T47D (cell line): ENCODE results near the gene PTMS.
"Not testable (repeated sequence)": the region's sequence is repeated elsewhere in the genome, so short reads cannot be mapped to it uniquely, and the experiment has no call there.

Source experiments
- DNase-seq, 2 experiments: peaks; one replicate each; pipeline versions ENCODE4 v3.0.0 to v3.0.0-alpha.2; 2011 to 2012; ENCODE audit warnings: low read depth in 1 of 2, low spot score in 1 of 2
- JUND ChIP-seq: IDR thresholded peaks from 2 replicates; pipeline ENCODE4 v1.6.1; 2012; ENCODE audit warnings: low read depth
- in situ Hi-C: cut with HindIII; loops from 2 replicates; pipeline ENCODE4 v1.10.0; 2016; ENCODE audit warnings: low sequenced_read_pairs, low pct_unique_long_range_greater_than_20kb

The PTMS gene

DNA sequence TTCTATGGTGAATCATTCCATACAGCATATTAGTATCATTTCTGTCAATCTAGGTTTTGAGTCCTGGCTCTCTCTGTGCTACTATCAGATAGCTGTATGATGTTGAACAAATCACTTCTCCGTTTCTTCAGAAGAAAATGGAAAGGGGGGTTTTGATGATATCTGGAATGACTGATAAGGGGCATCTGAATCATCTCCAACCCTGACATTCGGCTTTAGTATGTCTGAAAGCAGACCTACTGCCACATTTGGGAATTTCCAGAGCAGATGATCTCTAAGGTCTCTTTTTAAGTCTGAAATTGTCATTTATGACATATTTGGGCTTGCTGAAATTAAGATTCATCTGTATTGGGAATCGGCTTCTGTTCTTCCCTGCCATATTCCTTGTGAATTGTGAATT lies 23.3 kb upstream of the PTMS start:
- no peak for DNase-seq
- in situ Hi-C loops = no loop called here
- TF ChIP-seq JUND = no peak

DNA sequence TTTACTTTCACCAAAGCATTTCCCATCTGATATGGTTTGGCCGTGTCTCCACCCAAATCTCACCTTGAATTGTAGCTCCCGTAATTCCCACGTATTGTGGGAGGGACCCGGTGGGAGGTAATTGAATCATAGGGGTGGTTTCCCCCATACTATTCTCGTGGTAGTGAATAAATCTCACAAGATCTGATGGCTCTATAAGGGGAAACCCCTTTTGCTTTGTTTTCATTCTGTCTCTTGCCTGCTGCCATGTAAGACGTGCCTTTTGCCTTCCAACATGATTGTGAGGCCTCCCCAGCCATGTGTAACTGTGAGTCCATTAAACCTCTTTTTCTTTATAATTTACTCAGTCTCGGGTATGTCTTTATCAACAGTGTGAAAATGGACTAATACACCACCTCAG lies 22.9 kb upstream of the PTMS start:
- in situ Hi-C loops = not testable (repeated sequence)

GRCh38 chr12:6745741-6746525 lies 20.2 kb upstream of the PTMS start:
- DNase-seq = no peak
- no peak for TF ChIP-seq JUND
- in situ Hi-C loops = no loop called here

More for the DNA sequence above, 22.9 kb upstream of the PTMS start:
- DNase-seq = not testable (repeated sequence)

DNA sequence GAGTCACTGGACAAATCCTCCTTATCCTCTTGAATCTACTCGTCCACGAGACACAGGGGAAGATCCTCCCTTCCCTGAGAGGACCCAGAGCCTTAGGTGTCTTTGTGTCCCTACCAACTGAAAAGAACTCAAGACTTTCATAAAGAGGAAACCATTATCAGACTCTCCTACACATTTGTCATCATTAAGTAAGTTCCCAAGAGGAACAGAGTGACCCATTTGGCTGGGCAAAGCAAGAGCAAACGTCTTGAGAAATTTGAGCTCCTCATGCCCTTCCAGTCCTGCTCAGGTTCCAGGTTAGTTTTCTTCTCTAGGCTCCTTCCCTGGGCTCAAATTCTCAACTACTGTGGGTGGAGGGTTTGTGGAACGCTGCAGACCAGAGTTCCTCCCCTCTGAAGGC lies 18.9 kb upstream of the PTMS start:
- TF ChIP-seq JUND = no peak
- in situ Hi-C loops = no loop called here
- no peak for DNase-seq

GRCh38 chr12:6748761-6749160 lies 17.4 kb upstream of the PTMS start:
- in situ Hi-C loops = no loop called here
- no peak for DNase-seq
- no peak for TF ChIP-seq JUND

- no peak for TF ChIP-seq JUND
- no peak for DNase-seq
- in situ Hi-C loops = no loop called here
Measured at GRCh38 chr12:6750506-6750905, 15.7 kb upstream of the PTMS start.

DNA sequence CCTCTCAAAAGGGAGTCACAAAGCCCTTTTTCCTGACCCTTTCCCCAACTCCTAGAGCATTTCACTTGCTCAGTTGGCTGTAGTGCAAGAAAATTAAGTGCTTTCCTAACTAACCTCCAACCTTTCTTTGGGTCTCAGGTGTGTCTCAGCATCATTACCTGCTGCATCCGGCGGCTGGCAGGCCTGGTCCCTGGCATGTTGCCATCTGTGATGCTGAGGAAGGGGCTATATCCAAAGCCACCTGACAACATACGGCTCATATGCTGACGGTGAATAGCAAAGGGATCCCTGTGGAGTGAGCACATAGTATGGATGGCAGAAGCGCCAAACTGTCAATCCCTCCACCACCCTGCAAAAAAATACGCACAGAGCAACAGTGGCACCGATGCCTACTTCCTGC lies 14.4 kb upstream of the PTMS start:
- no peak for TF ChIP-seq JUND
- DNase-seq = no peak
- in situ Hi-C loops = no loop called here

DNA sequence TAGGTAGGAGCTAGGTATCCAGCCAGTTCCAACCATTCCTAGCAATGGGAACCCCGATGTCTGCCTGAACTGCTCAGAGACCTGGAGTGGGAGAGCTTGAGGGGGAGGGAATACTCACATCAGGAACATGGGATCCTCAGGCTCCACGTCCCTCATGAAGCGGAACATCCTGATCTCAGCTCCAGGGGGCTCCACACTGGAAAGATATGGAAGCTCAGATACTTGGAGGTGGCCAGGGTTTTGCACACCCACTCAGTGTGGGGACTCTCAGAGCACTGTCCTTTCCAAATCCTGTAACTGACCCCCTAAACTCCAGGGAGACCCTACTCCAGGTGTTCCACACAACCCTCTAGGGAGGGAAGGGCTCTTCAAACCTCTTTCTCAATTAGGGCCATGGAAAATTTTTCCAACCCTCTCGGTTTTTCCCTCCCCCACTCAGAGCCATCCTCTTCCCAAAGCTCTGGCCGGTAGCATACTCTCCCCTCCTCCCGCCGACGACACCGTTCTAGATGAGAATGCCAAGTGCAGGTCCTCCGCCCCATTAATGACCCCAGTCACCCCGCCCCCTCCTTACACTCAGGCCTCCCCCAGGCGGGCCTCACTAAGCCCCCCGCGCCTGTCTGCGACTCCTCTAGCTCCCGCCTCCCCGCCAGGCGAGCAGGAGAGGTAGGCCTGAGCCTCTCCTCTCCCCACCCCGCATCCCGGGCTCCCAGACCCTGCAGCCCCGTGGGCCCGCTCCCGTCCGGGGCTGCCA lies 13.8 kb upstream of the PTMS start:
- DNase-seq = no peak
- in situ Hi-C loops = no loop called here
- TF ChIP-seq JUND = no peak

GRCh38 chr12:6752921-6753771 lies 13.0 kb upstream of the PTMS start, which contains the start of gene MLF2:
MLF2 (minus strand) TSS chr12:6753141; CDS start chr12:6752334, 807 bp downstream.
- TF ChIP-seq JUND = no peak
- DNase-seq = peak; percentile 61 to 94
- in situ Hi-C loops = no loop called here

DNA sequence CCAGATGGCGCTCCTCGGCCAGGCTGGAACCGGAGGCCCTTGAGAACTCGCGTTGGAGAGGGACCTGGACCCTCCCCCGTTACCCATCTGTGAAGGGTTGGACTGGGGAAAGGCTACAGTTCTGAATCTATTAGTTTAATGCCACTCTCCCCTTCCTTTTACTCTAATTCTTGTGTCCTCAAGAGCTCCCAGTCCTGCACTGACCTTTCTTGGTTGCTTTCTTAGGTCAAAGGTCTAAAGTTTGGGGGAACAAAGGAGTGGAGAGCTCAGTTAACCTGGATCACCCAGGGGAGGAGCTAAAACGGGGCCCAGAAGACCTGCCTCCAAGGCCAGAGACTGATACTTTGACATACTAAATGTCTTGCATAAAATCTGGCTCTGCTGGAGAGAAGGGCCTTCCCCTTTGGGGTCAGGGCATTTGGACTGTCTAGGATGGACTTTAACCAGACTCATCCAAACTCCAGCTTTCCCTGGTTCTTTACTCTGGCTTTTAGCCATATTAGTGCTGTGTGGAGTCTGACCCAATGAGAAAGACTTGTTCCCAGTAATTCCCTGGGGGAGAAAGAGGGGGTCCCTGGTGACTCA lies 12.3 kb upstream of the PTMS start:
- no peak for DNase-seq
- in situ Hi-C loops = no loop called here
- no peak for TF ChIP-seq JUND

GRCh38 chr12:6754411-6754810 lies 11.8 kb upstream of the PTMS start:
- no peak for TF ChIP-seq JUND
- in situ Hi-C loops = no loop called here
- no peak for DNase-seq

GRCh38 chr12:6757028-6757690 lies 9.0 kb upstream of the PTMS start:
- no peak for TF ChIP-seq JUND
- in situ Hi-C loops = no loop called here
- DNase-seq = no peak
